ENCODE measurements around the gene ORM1. TPM values are rescaled to one million over a fixed set of nuclear protein-coding genes. Genes with fewer than 3 reads are reported as not detected.

Gene ORM1
- total and polyA plus RNA-seq, 4 donors = 1,297 to 69,591 (median 37,095) TPM

DNA sequence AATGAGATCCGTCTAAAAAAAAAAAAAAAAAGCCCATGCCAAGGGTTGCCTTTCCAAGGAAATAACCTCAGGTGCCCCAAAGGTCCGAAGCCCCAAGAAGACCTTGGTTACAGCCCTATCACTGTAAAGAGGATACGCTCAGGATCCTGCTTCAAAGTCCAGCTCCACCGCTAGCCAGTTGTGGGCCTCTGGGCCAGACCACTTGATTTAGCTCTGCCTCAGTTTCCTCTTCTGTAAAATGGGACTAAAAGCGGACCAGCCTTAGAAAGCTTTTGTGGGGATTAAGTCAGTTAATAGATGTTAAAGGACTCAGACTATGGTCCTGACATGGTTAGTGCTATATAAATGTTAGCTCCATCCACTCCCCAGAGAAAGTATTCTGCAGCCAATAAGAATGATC lies 48.7 kb upstream of the ORM1 start (continued):
- TF ChIP-seq, protein P1, sequence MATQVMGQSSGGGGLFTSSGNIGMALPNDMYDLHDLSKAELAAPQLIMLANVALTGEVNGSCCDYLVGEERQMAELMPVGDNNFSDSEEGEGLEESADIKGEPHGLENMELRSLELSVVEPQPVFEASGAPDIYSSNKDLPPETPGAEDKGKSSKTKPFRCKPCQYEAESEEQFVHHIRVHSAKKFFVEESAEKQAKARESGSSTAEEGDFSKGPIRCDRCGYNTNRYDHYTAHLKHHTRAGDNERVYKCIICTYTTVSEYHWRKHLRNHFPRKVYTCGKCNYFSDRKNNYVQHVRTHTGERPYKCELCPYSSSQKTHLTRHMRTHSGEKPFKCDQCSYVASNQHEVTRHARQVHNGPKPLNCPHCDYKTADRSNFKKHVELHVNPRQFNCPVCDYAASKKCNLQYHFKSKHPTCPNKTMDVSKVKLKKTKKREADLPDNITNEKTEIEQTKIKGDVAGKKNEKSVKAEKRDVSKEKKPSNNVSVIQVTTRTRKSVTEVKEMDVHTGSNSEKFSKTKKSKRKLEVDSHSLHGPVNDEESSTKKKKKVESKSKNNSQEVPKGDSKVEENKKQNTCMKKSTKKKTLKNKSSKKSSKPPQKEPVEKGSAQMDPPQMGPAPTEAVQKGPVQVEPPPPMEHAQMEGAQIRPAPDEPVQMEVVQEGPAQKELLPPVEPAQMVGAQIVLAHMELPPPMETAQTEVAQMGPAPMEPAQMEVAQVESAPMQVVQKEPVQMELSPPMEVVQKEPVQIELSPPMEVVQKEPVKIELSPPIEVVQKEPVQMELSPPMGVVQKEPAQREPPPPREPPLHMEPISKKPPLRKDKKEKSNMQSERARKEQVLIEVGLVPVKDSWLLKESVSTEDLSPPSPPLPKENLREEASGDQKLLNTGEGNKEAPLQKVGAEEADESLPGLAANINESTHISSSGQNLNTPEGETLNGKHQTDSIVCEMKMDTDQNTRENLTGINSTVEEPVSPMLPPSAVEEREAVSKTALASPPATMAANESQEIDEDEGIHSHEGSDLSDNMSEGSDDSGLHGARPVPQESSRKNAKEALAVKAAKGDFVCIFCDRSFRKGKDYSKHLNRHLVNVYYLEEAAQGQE (IDR thresholded peaks at IDR 0.05) = no peak
- TF ChIP-seq, protein P2, sequence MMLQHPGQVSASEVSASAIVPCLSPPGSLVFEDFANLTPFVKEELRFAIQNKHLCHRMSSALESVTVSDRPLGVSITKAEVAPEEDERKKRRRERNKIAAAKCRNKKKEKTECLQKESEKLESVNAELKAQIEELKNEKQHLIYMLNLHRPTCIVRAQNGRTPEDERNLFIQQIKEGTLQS (IDR thresholded peaks at IDR 0.05) = no peak
- no peak for TF ChIP-seq TAF1 (conservative IDR thresholded peaks at IDR 0.05)
- no peak for TF ChIP-seq JUND (IDR thresholded peaks at IDR 0.05)

DNA sequence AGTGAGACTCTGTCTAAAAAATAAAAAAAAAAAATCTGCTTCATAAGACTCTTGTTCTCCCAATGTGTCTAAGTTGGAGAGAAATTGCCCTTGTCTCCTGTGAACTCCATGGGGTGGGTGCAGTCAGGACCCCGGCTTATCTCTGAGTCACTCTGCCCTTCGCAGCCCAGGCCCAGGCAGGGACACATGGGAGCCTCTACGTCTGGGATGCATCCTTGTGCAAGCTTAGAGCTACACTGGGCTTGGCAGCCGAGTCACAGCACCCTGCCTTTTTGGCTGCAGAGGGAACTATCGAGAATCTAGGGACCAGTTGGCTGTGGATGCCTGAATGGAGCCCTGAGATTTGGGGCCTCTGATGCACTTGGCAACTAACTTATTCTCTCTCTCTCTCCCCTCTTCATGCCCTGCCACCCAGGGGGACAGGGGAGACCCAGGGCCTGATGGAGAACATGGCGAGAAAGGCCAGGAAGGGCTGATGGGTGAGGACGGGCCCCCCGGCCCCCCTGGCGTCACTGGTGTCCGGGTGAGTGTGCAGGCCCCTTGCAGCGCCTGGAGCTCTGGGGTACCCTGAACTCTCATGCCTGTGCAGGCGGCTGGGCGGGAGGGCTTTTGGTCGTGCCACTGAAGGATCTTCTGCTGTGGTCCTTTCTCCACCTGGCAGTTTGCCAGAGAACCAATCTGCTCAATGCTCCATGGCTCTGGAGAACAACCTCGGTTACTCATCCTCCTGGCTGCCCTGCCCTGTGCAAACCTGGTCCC lies 47.5 kb upstream of the ORM1 start:
- H3K9me3 ChIP-seq (ENCODE audit: control insufficient read depth in 4 of 4, low read length in 3 of 4) = no peaks in the 10 kb centered on the region
- peaks cover 0 to 37% (median 14%) of the 10 kb centered on the region in 4 donors for H3K36me3 ChIP-seq (ENCODE audit: control insufficient read depth in 4 of 4, insufficient read depth in 3 of 4, low read depth in 1 of 4, low read length in 3 of 4)
- DNase-seq (ENCODE audit: low spot score) = no peak

More for the DNA sequence above, 47.5 kb upstream of the ORM1 start:
- no peaks in the 10 kb centered on the region for H3K27me3 ChIP-seq (ENCODE audit: control insufficient read depth in 4 of 4, insufficient read depth in 4 of 4, low read length in 3 of 4)
- no peak overlapping the region for H3K9ac ChIP-seq (ENCODE audit: low read depth in 1 of 2, low read length in 2 of 2)
- H3K27ac ChIP-seq (ENCODE audit: low read depth in 1 of 2, low read length in 2 of 2) = no peak overlapping the region
- no peaks in the 10 kb centered on the region for H3K4me1 ChIP-seq (ENCODE audit: control insufficient read depth in 4 of 4, insufficient read depth in 4 of 4, low read length in 3 of 4)
- WGBS = 92% methylated on average over 15 of the region's 15 CpGs
- no peak overlapping the region for H3K4me3 ChIP-seq (ENCODE audit: low read depth in 1 of 3, low read length in 3 of 3)
- no peak for TF ChIP-seq FOXA2 (IDR thresholded peaks at IDR 0.05)
- TF ChIP-seq HNF4G (IDR thresholded peaks at IDR 0.05) = no peak
- no peak for TF ChIP-seq TAF1 (conservative IDR thresholded peaks at IDR 0.05)
- no peak for TF ChIP-seq RAD21 (IDR thresholded peaks at IDR 0.05)
- TF ChIP-seq, protein P3, sequence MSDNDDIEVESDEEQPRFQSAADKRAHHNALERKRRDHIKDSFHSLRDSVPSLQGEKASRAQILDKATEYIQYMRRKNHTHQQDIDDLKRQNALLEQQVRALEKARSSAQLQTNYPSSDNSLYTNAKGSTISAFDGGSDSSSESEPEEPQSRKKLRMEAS (IDR thresholded peaks at IDR 0.05) = no peak
- no peak for TF ChIP-seq JUND (IDR thresholded peaks at IDR 0.05)
- TF ChIP-seq RXRA (IDR thresholded peaks at IDR 0.05) = no peak
- TF ChIP-seq, protein P4, sequence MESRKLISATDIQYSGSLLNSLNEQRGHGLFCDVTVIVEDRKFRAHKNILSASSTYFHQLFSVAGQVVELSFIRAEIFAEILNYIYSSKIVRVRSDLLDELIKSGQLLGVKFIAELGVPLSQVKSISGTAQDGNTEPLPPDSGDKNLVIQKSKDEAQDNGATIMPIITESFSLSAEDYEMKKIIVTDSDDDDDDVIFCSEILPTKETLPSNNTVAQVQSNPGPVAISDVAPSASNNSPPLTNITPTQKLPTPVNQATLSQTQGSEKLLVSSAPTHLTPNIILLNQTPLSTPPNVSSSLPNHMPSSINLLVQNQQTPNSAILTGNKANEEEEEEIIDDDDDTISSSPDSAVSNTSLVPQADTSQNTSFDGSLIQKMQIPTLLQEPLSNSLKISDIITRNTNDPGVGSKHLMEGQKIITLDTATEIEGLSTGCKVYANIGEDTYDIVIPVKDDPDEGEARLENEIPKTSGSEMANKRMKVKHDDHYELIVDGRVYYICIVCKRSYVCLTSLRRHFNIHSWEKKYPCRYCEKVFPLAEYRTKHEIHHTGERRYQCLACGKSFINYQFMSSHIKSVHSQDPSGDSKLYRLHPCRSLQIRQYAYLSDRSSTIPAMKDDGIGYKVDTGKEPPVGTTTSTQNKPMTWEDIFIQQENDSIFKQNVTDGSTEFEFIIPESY (IDR thresholded peaks at IDR 0.05) = no peak
- TF ChIP-seq SP1 (IDR thresholded peaks at IDR 0.05) = no peak
- TF ChIP-seq, protein P1 (IDR thresholded peaks at IDR 0.05) = no peak
- TF ChIP-seq HNF4A (conservative IDR thresholded peaks at IDR 0.05) = no peak
- no peak for TF ChIP-seq FOXA1 (IDR thresholded peaks at IDR 0.05)
- TF ChIP-seq EGR1 (IDR thresholded peaks at IDR 0.05; ENCODE audit: low read depth in 2 of 2) = no peak
- TF ChIP-seq, protein P2 (IDR thresholded peaks at IDR 0.05) = no peak

Data from liver (tissue), 9 donors.